GM12878 (cell line): ENCODE measurements around the gene ADAM15.

Source experiments
- EP300 ChIP-seq, 2 experiments: fragments of 150-350 bp in 1 of 2; IDR thresholded peaks; 2 replicates each; pipeline ENCODE4 v1.6.1; 2011 to 2012; ENCODE audit warnings: low read depth in 2 of 2, low read length in 2 of 2, borderline replicate concordance in 1 of 2, improper control_type of control experiment in 1 of 2, inconsistent platforms in 1 of 2; ENCODE audit not compliant: control insufficient read depth in 1 of 2
- EZH2 ChIP-seq: IDR thresholded peaks from 2 replicates; pipeline ENCODE4 v1.6.1; 2012; ENCODE audit warnings: low read depth, mild to moderate bottlenecking, control low read depth, inconsistent platforms, low read length, borderline replicate concordance; ENCODE audit not compliant: control insufficient read depth
- MYC ChIP-seq: IDR thresholded peaks from 2 replicates; pipeline ENCODE4 v1.6.1; 2011; ENCODE audit warnings: mild to moderate bottlenecking, low read length, moderate library complexity, inconsistent platforms; ENCODE audit not compliant: insufficient read depth, insufficient replicate concordance, insufficient read length, severe bottlenecking
- POLR2AphosphoS5 ChIP-seq: IDR thresholded peaks from 2 replicates; pipeline ENCODE4 v1.6.1; 2011; ENCODE audit warnings: mild to moderate bottlenecking, low read length, inconsistent platforms
- SMAD1 ChIP-seq: fragments of 450-650 bp; IDR thresholded peaks from 2 replicates; pipeline ENCODE4 v1.6.1; 2018; ENCODE audit warnings: mild to moderate bottlenecking, low read depth; ENCODE audit not compliant: partially characterized antibody
- SRF ChIP-seq, 2 experiments: IDR thresholded peaks; 2 replicates each; pipeline ENCODE4 v1.6.1; 2011; ENCODE audit warnings: low read depth in 2 of 2, low read length in 2 of 2, mild to moderate bottlenecking in 1 of 2, moderate library complexity in 1 of 2
- TF ChIP-seq, protein P1 (sequence below), 3 experiments: IDR thresholded peaks in 2 of 3; conservative IDR thresholded peaks in 1 of 3; 2 replicates each; pipeline ENCODE4 v1.5.1; 2011; ENCODE audit warnings: low read depth in 3 of 3, low read length in 3 of 3, mild to moderate bottlenecking in 3 of 3, control low read depth in 2 of 3, moderate library complexity in 2 of 3, inconsistent platforms in 1 of 3, mixed read lengths in 1 of 3; ENCODE audit not compliant: control insufficient read depth in 2 of 3, insufficient read depth in 1 of 3; ENCODE audit errors: extremely low read depth in 1 of 3
- TF ChIP-seq, protein P2 (sequence below): IDR thresholded peaks from 2 replicates; pipeline ENCODE4 v1.6.1; 2012; ENCODE audit warnings: mild to moderate bottlenecking, low read depth, low read length
- TF ChIP-seq, protein P3 (sequence below): IDR thresholded peaks from 2 replicates; pipeline ENCODE4 v1.6.1; 2011; ENCODE audit warnings: low read depth, mild to moderate bottlenecking, low read length, moderate library complexity, borderline replicate concordance; ENCODE audit errors: extremely low read depth

DNA sequence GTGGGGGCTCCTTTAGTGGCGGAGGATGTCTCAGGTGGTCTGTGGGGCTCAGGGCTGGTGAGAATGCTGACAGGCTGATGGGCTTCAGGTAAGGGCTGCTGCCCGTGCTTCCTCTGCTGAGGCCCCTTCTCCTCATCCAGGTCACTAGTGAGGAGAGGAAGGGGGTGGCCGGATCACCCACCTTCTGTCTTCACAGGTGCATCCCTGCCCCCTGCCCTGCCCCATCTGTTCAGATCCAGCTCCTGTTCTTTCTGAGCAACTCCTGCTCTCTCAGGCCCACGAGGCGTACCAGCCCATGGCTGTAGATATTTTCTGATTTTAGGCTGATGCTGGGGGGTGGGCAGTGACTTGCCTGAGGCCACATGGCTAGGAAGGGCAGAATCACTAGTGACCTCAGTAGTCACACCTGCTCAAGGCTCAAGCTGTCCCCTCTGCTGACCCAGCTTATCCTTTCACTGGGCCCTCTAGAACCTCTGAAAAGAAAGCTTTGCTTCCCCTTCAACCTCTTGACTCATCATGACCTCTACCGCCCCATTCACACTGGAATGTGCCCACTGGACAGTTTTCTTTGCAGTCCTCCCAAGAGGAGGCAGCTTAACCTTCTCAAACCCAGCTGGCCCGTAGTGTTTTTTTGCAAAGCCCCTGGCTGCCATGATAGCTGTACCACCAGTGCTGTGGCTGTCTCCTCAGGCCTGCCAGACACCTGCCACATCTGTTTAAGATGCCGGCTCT, 32.3 kb upstream of the ADAM15 start:
- no peak for TF ChIP-seq POLR2AphosphoS5
- TF ChIP-seq, protein P1, sequence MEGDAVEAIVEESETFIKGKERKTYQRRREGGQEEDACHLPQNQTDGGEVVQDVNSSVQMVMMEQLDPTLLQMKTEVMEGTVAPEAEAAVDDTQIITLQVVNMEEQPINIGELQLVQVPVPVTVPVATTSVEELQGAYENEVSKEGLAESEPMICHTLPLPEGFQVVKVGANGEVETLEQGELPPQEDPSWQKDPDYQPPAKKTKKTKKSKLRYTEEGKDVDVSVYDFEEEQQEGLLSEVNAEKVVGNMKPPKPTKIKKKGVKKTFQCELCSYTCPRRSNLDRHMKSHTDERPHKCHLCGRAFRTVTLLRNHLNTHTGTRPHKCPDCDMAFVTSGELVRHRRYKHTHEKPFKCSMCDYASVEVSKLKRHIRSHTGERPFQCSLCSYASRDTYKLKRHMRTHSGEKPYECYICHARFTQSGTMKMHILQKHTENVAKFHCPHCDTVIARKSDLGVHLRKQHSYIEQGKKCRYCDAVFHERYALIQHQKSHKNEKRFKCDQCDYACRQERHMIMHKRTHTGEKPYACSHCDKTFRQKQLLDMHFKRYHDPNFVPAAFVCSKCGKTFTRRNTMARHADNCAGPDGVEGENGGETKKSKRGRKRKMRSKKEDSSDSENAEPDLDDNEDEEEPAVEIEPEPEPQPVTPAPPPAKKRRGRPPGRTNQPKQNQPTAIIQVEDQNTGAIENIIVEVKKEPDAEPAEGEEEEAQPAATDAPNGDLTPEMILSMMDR (IDR thresholded peaks at IDR 0.05 in 2 of 3, conservative IDR thresholded peaks at IDR 0.05 in 1 of 3; ENCODE audit: control insufficient read depth in 2 of 3, extremely low read depth in 1 of 3, insufficient read depth in 1 of 3, low read depth in 3 of 3, low read length in 3 of 3) = no peak
- TF ChIP-seq, protein P2, sequence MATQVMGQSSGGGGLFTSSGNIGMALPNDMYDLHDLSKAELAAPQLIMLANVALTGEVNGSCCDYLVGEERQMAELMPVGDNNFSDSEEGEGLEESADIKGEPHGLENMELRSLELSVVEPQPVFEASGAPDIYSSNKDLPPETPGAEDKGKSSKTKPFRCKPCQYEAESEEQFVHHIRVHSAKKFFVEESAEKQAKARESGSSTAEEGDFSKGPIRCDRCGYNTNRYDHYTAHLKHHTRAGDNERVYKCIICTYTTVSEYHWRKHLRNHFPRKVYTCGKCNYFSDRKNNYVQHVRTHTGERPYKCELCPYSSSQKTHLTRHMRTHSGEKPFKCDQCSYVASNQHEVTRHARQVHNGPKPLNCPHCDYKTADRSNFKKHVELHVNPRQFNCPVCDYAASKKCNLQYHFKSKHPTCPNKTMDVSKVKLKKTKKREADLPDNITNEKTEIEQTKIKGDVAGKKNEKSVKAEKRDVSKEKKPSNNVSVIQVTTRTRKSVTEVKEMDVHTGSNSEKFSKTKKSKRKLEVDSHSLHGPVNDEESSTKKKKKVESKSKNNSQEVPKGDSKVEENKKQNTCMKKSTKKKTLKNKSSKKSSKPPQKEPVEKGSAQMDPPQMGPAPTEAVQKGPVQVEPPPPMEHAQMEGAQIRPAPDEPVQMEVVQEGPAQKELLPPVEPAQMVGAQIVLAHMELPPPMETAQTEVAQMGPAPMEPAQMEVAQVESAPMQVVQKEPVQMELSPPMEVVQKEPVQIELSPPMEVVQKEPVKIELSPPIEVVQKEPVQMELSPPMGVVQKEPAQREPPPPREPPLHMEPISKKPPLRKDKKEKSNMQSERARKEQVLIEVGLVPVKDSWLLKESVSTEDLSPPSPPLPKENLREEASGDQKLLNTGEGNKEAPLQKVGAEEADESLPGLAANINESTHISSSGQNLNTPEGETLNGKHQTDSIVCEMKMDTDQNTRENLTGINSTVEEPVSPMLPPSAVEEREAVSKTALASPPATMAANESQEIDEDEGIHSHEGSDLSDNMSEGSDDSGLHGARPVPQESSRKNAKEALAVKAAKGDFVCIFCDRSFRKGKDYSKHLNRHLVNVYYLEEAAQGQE = no peak
- TF ChIP-seq EP300 (IDR thresholded peaks at IDR 0.05; ENCODE audit: borderline replicate concordance in 1 of 2, control insufficient read depth in 1 of 2, low read depth in 2 of 2, low read length in 2 of 2) = no peak
- TF ChIP-seq, protein P3, sequence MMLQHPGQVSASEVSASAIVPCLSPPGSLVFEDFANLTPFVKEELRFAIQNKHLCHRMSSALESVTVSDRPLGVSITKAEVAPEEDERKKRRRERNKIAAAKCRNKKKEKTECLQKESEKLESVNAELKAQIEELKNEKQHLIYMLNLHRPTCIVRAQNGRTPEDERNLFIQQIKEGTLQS = no peak
- TF ChIP-seq EZH2 = no peak
- TF ChIP-seq SMAD1 = no peak
- TF ChIP-seq MYC = no peak
- TF ChIP-seq SRF (IDR thresholded peaks at IDR 0.05; ENCODE audit: low read depth in 2 of 2, low read length in 2 of 2) = no peak
